ENCODE data around the gene GRIA3.

GRCh38 chrX:123184866-123185276, 793 bp downstream of the GRIA3 start:
- no peak for TF ChIP-seq CTCF (IDR thresholded peaks at IDR 0.05 in 8 of 11, conservative IDR thresholded peaks at IDR 0.05 in 3 of 11)
- TF ChIP-seq POLR2AphosphoS5 (IDR thresholded peaks at IDR 0.05) = no peak
- TF ChIP-seq POLR2A (IDR thresholded peaks at IDR 0.05) = no peak
